Thoracic aorta (tissue), 2 donors: ENCODE results near the gene SPTAN1. TPM values are rescaled to one million over a fixed set of nuclear protein-coding genes. Genes with fewer than 3 reads are reported as not detected.
"Not testable (repeated sequence)": the region's sequence is repeated elsewhere in the genome, so short reads cannot be mapped to it uniquely, and the experiment has no call there.

ENCODE experiments used
- ATAC-seq: fragments of 150-250 bp; one replicate; pipeline ENCODE4 v1.8.0; 2017; ENCODE audit warnings: low read depth; ENCODE audit not compliant: insufficient number of reproducible peaks, low FRiP score
- DNase-seq: peaks from one replicate; pipeline ENCODE4 v3.0.0-alpha.2; 2020; ENCODE audit warnings: low spot score
- H3K27ac ChIP-seq, 2 donors: fragments of 200-600 bp; sonication (generic); 1 replicate in 1 of 2; 2 replicates in 1 of 2; pipeline ENCODE4 v1.5.1; 2016; ENCODE audit warnings: mild to moderate bottlenecking in 2 of 2, moderate library complexity in 2 of 2
- H3K27me3 ChIP-seq: fragments of 200-600 bp; sonication (generic); replicated peaks from 2 replicates; pipeline ENCODE4 v1.6.0; 2016; ENCODE audit warnings: mild to moderate bottlenecking; ENCODE audit not compliant: insufficient read depth
- H3K36me3 ChIP-seq: fragments of 200-600 bp; sonication (generic); one replicate; pipeline ENCODE4 v1.5.1; 2016
- H3K4me1 ChIP-seq, 2 donors: fragments of 200-600 bp; sonication (generic); 1 replicate in 1 of 2; 2 replicates in 1 of 2; pipeline versions ENCODE4 v1.5.1 to v1.6.0; 2016; ENCODE audit warnings: low read depth in 2 of 2, mild to moderate bottlenecking in 1 of 2; ENCODE audit not compliant: control insufficient read depth in 1 of 2
- H3K4me3 ChIP-seq: fragments of 200-600 bp; sonication (generic); 2 replicates; pipeline ENCODE4 v1.5.1; 2016; ENCODE audit warnings: mild to moderate bottlenecking
- H3K9me3 ChIP-seq: fragments of 200-600 bp; sonication (generic); 2 replicates; pipeline ENCODE4 v1.5.1; 2016
- total RNA-seq, 2 donors: library from RNA; depleted of rRNA; stranded (reverse); fragments of >200 nt; gene quantifications; one replicate each; pipeline versions ENCODE4 v1.1.0 to v1.2.3, GENCODE V29; 2016
- TF ChIP-seq, protein P1 (sequence below): fragments of 200-600 bp; sonication (generic); IDR thresholded peaks from one replicate; pipeline ENCODE4 v1.5.1; 2019; ENCODE audit warnings: antibody characterized with exemption

SPTAN1 gene
- total RNA-seq, 2 donors from 2014 or later, result 324 to 348 TPM

DNA sequence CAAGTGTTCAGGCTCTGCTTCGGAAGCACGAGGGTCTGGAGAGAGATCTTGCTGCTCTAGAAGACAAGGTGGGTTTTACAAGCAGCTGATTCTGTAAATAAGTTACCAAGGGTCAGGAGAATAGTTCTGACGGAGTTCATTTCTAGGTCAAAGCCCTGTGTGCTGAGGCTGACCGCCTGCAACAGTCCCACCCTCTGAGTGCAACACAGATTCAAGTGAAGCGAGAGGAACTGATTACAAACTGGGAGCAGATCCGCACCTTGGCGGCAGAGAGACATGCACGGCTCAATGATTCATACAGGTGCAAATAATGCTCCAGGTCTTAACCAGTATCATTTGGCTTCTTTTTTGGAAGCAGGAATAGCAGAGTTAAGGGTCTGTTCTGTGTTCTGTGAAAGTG, 24.8 kb downstream of the SPTAN1 start:
- no peaks in the 10 kb centered on the region for H3K27me3 ChIP-seq
- H3K36me3 ChIP-seq, result peaks cover 52% of the 10 kb centered on the region
- H3K9me3 ChIP-seq, result no peaks in the 10 kb centered on the region
- TF ChIP-seq, protein P1, sequence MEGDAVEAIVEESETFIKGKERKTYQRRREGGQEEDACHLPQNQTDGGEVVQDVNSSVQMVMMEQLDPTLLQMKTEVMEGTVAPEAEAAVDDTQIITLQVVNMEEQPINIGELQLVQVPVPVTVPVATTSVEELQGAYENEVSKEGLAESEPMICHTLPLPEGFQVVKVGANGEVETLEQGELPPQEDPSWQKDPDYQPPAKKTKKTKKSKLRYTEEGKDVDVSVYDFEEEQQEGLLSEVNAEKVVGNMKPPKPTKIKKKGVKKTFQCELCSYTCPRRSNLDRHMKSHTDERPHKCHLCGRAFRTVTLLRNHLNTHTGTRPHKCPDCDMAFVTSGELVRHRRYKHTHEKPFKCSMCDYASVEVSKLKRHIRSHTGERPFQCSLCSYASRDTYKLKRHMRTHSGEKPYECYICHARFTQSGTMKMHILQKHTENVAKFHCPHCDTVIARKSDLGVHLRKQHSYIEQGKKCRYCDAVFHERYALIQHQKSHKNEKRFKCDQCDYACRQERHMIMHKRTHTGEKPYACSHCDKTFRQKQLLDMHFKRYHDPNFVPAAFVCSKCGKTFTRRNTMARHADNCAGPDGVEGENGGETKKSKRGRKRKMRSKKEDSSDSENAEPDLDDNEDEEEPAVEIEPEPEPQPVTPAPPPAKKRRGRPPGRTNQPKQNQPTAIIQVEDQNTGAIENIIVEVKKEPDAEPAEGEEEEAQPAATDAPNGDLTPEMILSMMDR, result no peak
- no peak for ATAC-seq
- H3K4me1 ChIP-seq, result peaks cover 11 to 14% of the 10 kb centered on the region in 2 donors
- no peak overlapping the region for H3K4me3 ChIP-seq
- H3K27ac ChIP-seq, result no peak overlapping the region
- DNase-seq, result no peak

DNA sequence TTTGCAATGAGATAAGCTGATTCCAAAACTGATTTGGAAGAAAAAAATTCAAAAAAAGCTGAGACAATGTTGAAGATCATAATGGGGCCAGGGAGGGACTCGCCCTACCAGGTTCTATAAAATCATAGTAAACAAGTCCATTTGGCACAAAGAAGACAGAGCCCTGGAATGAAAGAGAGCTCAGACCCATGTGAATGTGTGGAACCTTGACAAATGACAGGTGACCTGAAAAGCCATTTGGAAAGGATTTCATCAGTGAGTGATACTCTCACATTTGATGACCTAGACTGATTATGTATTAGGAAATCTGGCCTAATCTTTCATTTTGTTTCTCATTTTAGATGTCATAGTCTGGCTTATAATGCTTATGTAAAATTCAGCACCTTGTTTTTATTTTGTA, 26.8 kb downstream of the SPTAN1 start:
- DNase-seq (no peak), ATAC-seq (no peak)
- Histone ChIP-seq H3K9me3 (no peaks in the 10 kb centered on the region), H3K27me3 (no peaks in the 10 kb centered on the region), H3K27ac (no peak overlapping the region), H3K36me3 (peaks cover 72% of the 10 kb centered on the region), H3K4me3 (no peak overlapping the region), H3K4me1 (peaks cover 11 to 14% of the 10 kb centered on the region in 2 donors)
- TF ChIP-seq, protein P1, result no peak

DNA sequence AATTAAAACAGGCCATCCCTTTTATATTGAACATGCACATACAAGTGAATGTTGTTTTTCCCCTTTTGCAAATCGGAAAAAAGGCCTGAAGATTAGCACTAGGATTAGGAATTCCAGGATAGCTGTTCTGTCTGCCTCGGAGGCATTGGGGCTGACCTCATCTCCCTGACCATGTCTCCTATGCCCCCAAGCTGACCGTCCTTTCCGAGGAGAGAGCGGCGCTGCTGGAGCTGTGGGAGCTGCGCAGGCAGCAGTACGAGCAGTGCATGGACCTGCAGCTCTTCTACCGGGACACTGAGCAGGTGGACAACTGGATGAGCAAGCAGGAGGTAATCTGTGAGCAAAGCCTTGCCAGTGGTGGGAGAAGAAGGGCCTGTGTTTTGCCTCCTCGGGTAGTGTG, 28.3 kb downstream of the SPTAN1 start:
- Histone ChIP-seq H3K27me3 (no peaks in the 10 kb centered on the region), H3K4me3 (no peak overlapping the region), H3K4me1 (peaks cover 3 to 4% of the 10 kb centered on the region in 2 donors)

DNA sequence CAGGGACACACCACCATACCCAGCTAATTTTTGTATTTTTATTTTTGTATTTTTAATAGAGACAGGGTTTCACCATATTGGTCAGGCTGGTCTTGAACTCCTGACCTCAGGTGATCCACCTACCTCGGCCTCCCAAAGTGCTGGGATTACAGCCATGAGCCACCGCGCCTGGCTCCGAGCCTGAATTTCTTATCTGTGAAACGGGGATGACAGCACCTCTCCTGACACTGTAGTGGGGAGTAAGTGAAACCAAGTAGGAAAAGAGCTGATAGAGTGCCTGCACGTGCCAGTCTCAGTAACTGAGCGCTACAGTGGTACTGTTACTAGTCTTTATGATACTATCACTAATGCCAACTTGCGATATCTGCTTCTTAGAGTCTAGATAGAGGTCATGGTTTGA, 32.8 kb downstream of the SPTAN1 start:
- H3K36me3 ChIP-seq, result peaks cover 85% of the 10 kb centered on the region
- H3K4me1 ChIP-seq, H3K27ac ChIP-seq, H3K9me3 ChIP-seq, H3K27me3 ChIP-seq, H3K4me3 ChIP-seq, DNase-seq, ATAC-seq: not testable (repeated sequence)

More for the DNA sequence above, 28.3 kb downstream of the SPTAN1 start:
- Histone ChIP-seq H3K36me3 (peaks cover 85% of the 10 kb centered on the region), H3K27ac (no peak overlapping the region), H3K9me3 (no peaks in the 10 kb centered on the region)
- TF ChIP-seq, protein P1, result no peak
- ATAC-seq (no peak), DNase-seq (no peak)

DNA sequence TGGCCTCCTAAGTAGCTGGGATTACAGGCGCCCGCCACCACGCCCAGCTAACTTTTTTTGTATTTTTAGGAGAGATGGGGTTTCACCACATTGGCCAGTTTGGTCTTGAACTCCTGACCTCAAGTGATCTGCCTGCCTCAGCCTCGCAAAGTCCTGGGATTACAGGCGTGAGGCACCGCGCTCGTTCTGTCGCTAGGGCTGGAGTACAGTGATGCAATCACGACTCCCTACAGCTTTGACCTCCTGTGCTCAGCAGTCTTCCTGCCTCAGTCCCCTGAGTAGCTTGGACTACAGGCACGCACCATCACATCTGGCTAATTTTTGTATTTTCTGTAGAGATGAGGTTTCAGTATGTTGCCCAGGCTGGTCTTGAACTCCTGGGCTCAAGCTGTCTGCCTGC, 34.5 kb downstream of the SPTAN1 start:
- not testable (repeated sequence) for H3K9me3 ChIP-seq, H3K27ac ChIP-seq, H3K27me3 ChIP-seq, DNase-seq, ATAC-seq, H3K4me3 ChIP-seq, H3K4me1 ChIP-seq
- peaks cover 84% of the 10 kb centered on the region for H3K36me3 ChIP-seq

DNA sequence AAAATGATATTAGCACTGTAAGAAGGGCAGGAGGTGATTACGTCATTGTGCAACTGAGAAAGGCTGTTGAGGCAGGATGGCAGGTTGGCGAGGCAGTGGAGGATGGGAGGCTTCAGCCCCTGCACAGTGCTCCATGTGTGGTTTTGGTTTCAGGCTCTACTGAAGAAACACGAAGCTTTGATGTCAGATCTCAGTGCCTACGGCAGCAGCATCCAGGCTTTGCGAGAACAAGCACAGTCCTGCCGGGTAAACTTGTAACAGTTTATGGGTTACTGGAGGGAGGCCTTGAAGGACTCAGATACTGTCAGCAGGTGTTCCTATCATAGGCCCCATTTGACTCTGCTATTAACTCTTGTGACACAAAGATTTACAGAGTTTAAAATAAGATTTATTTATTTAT, 35.1 kb downstream of the SPTAN1 start:
- DNase-seq (no peak), ATAC-seq (no peak)
- Histone ChIP-seq H3K4me3 (no peak overlapping the region), H3K27me3 (no peaks in the 10 kb centered on the region), H3K36me3 (peaks cover 84% of the 10 kb centered on the region), H3K27ac (no peak overlapping the region), H3K9me3 (no peaks in the 10 kb centered on the region), H3K4me1 (no peaks in the 10 kb centered on the region)
- TF ChIP-seq, protein P1, result no peak
